ENCODE data around the gene HAO2. TPM values are rescaled to one million over a fixed set of nuclear protein-coding genes. Genes with fewer than 3 reads are reported as not detected.
A peak's percentile ranks its signal among the peaks of the same experiment; 100 is the strongest.
"Not testable (repeated sequence)": the region's sequence is repeated elsewhere in the genome, so short reads cannot be mapped to it uniquely, and the experiment has no call there.

Gene HAO2
- total and polyA plus RNA-seq, 2 experiments from 2014 or later, result not detected

- TF ChIP-seq JUNB (IDR thresholded peaks at IDR 0.05; ENCODE audit: unreplicated experiment), result no peak
- no peak for TF ChIP-seq ZNF462 (CRISPR knock-in tag; IDR thresholded peaks at IDR 0.05)
- TF ChIP-seq CTCF (conservative IDR thresholded peaks at IDR 0.05; ENCODE audit: low read depth in 2 of 2), result no peak
- TF ChIP-seq REST (IDR thresholded peaks at IDR 0.05; ENCODE audit: unreplicated experiment), result no peak
- Mint-ChIP-seq H3K36me3 (ENCODE audit: low read depth) (peaks cover 28% of the 10 kb centered on the region), H3K9me3 (peaks cover 15% of the 10 kb centered on the region), H3K27me3 (ENCODE audit: insufficient read depth, low read depth, poor library complexity) (no peaks in the 10 kb centered on the region), H3K4me1 (peaks cover 55% of the 10 kb centered on the region), H3K4me3 (no peak overlapping the region), H3K27ac (no peak overlapping the region)
- DNase-seq (ENCODE audit: low spot score) (no peak), ATAC-seq (no peak)
- Histone ChIP-seq H3K79me2 (replicated peaks; ENCODE audit: insufficient read depth) (peaks cover 4% of the 10 kb centered on the region; the same call in 1 of the 2 replicates), H3K4me2 (no peak overlapping the region), H3K4me1 (ENCODE audit: insufficient read depth) (peaks cover 31% of the 10 kb centered on the region), H3K36me3 (ENCODE audit: insufficient read depth) (no peaks in the 10 kb centered on the region), H3K4me3 (no peak overlapping the region), H4K20me1 (replicated peaks; ENCODE audit: insufficient read depth) (no peaks in the 10 kb centered on the region), H3K27ac (ENCODE audit: low read depth) (peak overlapping the region; percentile 97), H2AFZ (no peak overlapping the region), H3K9me2 (ENCODE audit: insufficient read depth) (no peaks in the 10 kb centered on the region), H3K27me3 (ENCODE audit: insufficient read depth) (no peaks in the 10 kb centered on the region), H3F3A (replicated peaks; ENCODE audit: low read depth) (peaks cover 12% of the 10 kb centered on the region)
Measured at GRCh38 chr1:119333163-119333896, 35.3 kb upstream of the HAO2 start.

GRCh38 chr1:119333897-119334250, 34.7 kb upstream of the HAO2 start:
- not testable (repeated sequence) for H3K27me3 Mint-ChIP-seq (ENCODE audit: insufficient read depth, low read depth, poor library complexity); ATAC-seq; H3K79me2 ChIP-seq (replicated peaks; ENCODE audit: insufficient read depth); H3K36me3 ChIP-seq (ENCODE audit: insufficient read depth); H3K27ac ChIP-seq (ENCODE audit: low read depth); H3K27me3 ChIP-seq (ENCODE audit: insufficient read depth); H3K4me3 Mint-ChIP-seq; H3K27ac Mint-ChIP-seq; H4K20me1 ChIP-seq (replicated peaks; ENCODE audit: insufficient read depth); H3K9me2 ChIP-seq (ENCODE audit: insufficient read depth); H2AFZ ChIP-seq; H3K4me3 ChIP-seq; H3K4me2 ChIP-seq; DNase-seq (ENCODE audit: low spot score)
- peaks cover 55% of the 10 kb centered on the region for H3K4me1 Mint-ChIP-seq
- peaks cover 12% of the 10 kb centered on the region for H3F3A ChIP-seq (replicated peaks; ENCODE audit: low read depth)
- peaks cover 27% of the 10 kb centered on the region for H3K4me1 ChIP-seq (ENCODE audit: insufficient read depth)
- peaks cover 28% of the 10 kb centered on the region for H3K36me3 Mint-ChIP-seq (ENCODE audit: low read depth)
- peaks cover 15% of the 10 kb centered on the region for H3K9me3 Mint-ChIP-seq
